ENCODE data around the gene FAM177A1. TPM values are rescaled to one million over a fixed set of nuclear protein-coding genes. Genes with fewer than 3 reads are reported as not detected.

Gene FAM177A1
- total and polyA plus RNA-seq, 2 of the 13 experiments (the other 11 are each of a cell fraction or from before 2014, with no cell fraction given) = 72.9 to 119 TPM

- TF ChIP-seq PRDM10 (CRISPR knock-in tag; IDR thresholded peaks at IDR 0.05; ENCODE audit: low read depth) = no peak
- no peak for TF ChIP-seq ZNF703 (CRISPR knock-in tag; IDR thresholded peaks at IDR 0.05; ENCODE audit: borderline replicate concordance)
- TF ChIP-seq TCF7 (IDR thresholded peaks at IDR 0.05; ENCODE audit: low read depth) = no peak
- no peak for TF ChIP-seq ZNF407 (CRISPR knock-in tag; IDR thresholded peaks at IDR 0.05; ENCODE audit: not compliant biosample characterization)
- TF ChIP-seq NFYB (CRISPR knock-in tag; IDR thresholded peaks at IDR 0.05) = no peak
- TF ChIP-seq KAT2B (IDR thresholded peaks at IDR 0.05; ENCODE audit: borderline replicate concordance, low read depth, low read length) = no peak
- TF ChIP-seq ZNF761 (CRISPR knock-in tag; conservative IDR thresholded peaks at IDR 0.05) = no peak
- TF ChIP-seq CCAR2 (optimal IDR thresholded peaks at IDR 0.05; ENCODE audit: low read depth, low read length) = no peak
Observed at GRCh38 chr14:35020713-35021112, 25.4 kb upstream of the FAM177A1 start (continued).
